Mucosa of descending colon (tissue), 3 donors: ENCODE measurements around the gene PREB. TPM values are rescaled to one million over a fixed set of nuclear protein-coding genes. Genes with fewer than 3 reads are reported as not detected.
"Not testable (repeated sequence)": the region's sequence is repeated elsewhere in the genome, so short reads cannot be mapped to it uniquely, and the experiment has no call there.

Source experiments
- ATAC-seq: fragments of 200-7000 bp; cut with Tn5 transposase; one replicate; pipeline ENCODE4 v1.9.1; 2020; ENCODE audit warnings: mild to moderate bottlenecking, moderate library complexity
- DNase-seq, 3 donors: peaks; one replicate each; pipeline ENCODE4 v3.0.0-alpha.2; 2020
- H3K36me3 ChIP-seq: fragments of 200-600 bp; one replicate; pipeline ENCODE4 v1.8.0; 2021; ENCODE audit warnings: low read depth, mild to moderate bottlenecking
- H3K4me1 ChIP-seq: fragments of 200-600 bp; one replicate; pipeline ENCODE4 v1.8.0; 2021; ENCODE audit warnings: low read depth, mild to moderate bottlenecking
- H3K4me3 ChIP-seq: fragments of 200-600 bp; one replicate; pipeline ENCODE4 v1.8.0; 2021; ENCODE audit warnings: mild to moderate bottlenecking
- H3K9me3 ChIP-seq: fragments of 200-600 bp; one replicate; pipeline ENCODE4 v1.8.0; 2021; ENCODE audit warnings: mild to moderate bottlenecking
- intact Hi-C, 2 donors: fragments of 100-400 bp; cut with DNase I in 1 of 2; cut with micrococcal nuclease in 1 of 2; formaldehyde crosslinking; loops; one replicate each; pipeline versions ENCODE4 v1.11.0 to v1.11.1; 2022; cut with DNase I, micrococcal nuclease
- total RNA-seq, 3 donors: library from RNA; stranded (reverse); fragmentation: NEBNext Ultra II Directional in 2 of 3; extraction: Animal tissue kit (Norgen Biotek cat#: 25700) in 2 of 3; gene quantifications; one replicate each; pipeline versions ENCODE4 v1.2.1 to v1.2.4, GENCODE V29; 2021 to 2023
- TF ChIP-seq, protein P1 (sequence below): fragments of 200-600 bp; IDR thresholded peaks from one replicate; pipeline ENCODE4 v1.8.0; 2022; ENCODE audit warnings: antibody characterized with exemption, mild to moderate bottlenecking
- donor health status: DM: no; HTN: no; CAD: no; lungs with moderate emphysema.
- donor health status: DM: no; HTN: no; CAD: no.
- donor health status: DM: no; HTN: yes; CAD: no.

PREB gene
- total RNA-seq, 3 donors from 2014 or later, result 32.8 to 47.0 (median 45.0) TPM

DNA sequence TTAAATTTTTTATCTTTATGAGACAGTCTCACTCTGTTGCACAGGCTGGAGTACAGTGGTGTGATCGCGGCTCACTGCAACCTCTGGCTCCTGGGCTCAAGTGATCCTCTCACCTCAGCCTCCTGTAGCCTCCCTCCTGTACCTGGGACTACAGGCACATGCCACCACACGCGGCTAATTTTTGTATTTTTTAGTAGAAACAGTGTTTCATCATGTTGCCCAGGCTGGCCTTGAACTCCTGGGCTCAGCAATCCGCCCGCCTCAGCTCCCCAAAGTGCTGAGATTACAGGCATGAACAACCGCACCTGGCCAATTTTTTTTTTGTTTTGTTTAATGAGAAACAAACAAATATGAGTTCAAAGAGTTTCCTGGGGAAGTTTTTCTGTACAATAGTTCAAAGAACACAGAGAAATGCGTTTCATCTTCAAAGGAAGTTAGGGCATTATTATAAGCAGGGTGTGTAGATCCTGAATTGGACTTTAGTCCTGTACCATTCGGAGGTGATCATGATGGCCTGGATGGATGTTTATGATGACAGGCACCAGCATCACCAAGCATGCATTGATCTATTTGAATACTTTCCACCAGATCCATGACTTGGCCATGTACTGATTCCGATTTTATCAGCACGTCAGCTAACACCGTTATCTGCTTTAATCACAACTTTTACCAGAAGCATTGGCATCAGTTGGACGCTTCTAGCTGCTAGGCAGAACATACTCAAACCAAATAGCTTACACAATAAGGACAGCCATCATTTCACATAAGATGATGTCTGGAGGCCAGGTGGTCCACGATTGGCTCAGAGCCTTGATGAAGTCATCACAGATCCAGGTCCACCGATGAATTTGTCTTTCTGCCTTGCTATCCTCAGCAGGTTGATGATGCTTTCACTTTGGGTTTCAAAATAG is 43.3 kb upstream of the PREB start:
- intact Hi-C loops, result no loop called here
- ATAC-seq, result peak; percentile 61
- no peaks in the 10 kb centered on the region for H3K4me1 ChIP-seq
- H3K4me3 ChIP-seq, result no peak overlapping the region
- TF ChIP-seq, protein P1, sequence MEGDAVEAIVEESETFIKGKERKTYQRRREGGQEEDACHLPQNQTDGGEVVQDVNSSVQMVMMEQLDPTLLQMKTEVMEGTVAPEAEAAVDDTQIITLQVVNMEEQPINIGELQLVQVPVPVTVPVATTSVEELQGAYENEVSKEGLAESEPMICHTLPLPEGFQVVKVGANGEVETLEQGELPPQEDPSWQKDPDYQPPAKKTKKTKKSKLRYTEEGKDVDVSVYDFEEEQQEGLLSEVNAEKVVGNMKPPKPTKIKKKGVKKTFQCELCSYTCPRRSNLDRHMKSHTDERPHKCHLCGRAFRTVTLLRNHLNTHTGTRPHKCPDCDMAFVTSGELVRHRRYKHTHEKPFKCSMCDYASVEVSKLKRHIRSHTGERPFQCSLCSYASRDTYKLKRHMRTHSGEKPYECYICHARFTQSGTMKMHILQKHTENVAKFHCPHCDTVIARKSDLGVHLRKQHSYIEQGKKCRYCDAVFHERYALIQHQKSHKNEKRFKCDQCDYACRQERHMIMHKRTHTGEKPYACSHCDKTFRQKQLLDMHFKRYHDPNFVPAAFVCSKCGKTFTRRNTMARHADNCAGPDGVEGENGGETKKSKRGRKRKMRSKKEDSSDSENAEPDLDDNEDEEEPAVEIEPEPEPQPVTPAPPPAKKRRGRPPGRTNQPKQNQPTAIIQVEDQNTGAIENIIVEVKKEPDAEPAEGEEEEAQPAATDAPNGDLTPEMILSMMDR, result no peak
- H3K9me3 ChIP-seq, result no peaks in the 10 kb centered on the region
- no peaks in the 10 kb centered on the region for H3K36me3 ChIP-seq
- no peak for DNase-seq

DNA sequence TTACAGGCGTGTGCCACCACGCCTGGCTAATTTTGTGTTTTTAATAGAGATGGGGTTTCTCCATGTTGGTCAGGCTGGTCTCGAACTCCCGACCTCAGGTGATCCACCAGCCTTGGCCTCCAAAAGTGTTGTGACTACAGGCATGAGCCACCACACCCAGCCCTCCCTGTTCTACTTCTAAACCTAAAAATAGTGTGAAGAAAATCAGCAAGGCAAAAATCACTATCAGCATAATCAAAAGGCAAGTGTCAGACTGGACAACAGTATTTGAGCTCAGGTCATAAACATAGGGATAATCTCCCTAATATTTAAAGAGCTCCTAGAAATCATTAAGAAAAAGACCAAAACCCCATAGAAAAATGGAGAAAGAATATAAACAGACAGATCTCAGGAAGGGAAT is 41.3 kb upstream of the PREB start:
- H3K9me3 ChIP-seq, intact Hi-C loops, DNase-seq, H3K36me3 ChIP-seq, H3K4me1 ChIP-seq, ATAC-seq, H3K4me3 ChIP-seq: not testable (repeated sequence)

- no peak for DNase-seq
- no peak for ATAC-seq
- no peak overlapping the region for H3K4me3 ChIP-seq
- intact Hi-C loops, result no loop called here
- H3K4me1 ChIP-seq, result peaks cover 3% of the 10 kb centered on the region
- no peaks in the 10 kb centered on the region for H3K9me3 ChIP-seq
- TF ChIP-seq, protein P1, result no peak
- H3K36me3 ChIP-seq, result no peaks in the 10 kb centered on the region
Observed at GRCh38 chr2:27175330-27175729, 40.9 kb upstream of the PREB start.

GRCh38 chr2:27174638-27175037 is 40.2 kb upstream of the PREB start:
- ATAC-seq (no peak), DNase-seq (no peak)
- intact Hi-C loops, result no loop called here
- Histone ChIP-seq H3K4me1 (peaks cover 7% of the 10 kb centered on the region), H3K36me3 (no peaks in the 10 kb centered on the region), H3K4me3 (no peak overlapping the region), H3K9me3 (no peaks in the 10 kb centered on the region)
- TF ChIP-seq, protein P1, result no peak

DNA sequence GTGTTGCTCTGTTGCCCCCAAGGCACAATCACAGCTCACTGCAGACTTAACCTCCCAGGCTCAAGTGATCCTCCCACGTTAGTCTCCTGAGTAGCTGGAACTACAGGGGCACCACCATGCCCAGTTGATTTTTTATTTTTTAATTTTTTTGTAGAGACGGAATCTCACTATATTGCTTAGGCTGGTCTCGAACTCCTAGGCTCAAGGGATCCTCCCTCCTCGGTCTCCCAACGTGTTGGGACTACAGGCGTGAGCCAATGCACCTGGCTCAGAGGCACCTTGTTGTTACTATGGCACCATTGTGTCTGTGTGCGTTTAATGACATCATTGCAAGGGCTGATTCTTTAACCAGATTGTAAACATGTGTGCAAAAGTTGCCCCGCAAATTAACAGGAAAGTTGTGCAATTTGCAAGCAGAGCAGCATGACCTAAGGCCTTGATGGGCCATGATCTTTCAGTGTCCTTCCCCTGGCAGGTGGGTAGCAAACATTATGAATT is 37.0 kb upstream of the PREB start:
- H3K4me3 ChIP-seq, result no peak overlapping the region
- H3K9me3 ChIP-seq, result no peaks in the 10 kb centered on the region
- intact Hi-C loops, result no loop called here
- peak; percentile 76 for ATAC-seq
- peaks cover 7% of the 10 kb centered on the region for H3K4me1 ChIP-seq
- DNase-seq, result no peak
- TF ChIP-seq, protein P1, result no peak
- H3K36me3 ChIP-seq, result no peaks in the 10 kb centered on the region

DNA sequence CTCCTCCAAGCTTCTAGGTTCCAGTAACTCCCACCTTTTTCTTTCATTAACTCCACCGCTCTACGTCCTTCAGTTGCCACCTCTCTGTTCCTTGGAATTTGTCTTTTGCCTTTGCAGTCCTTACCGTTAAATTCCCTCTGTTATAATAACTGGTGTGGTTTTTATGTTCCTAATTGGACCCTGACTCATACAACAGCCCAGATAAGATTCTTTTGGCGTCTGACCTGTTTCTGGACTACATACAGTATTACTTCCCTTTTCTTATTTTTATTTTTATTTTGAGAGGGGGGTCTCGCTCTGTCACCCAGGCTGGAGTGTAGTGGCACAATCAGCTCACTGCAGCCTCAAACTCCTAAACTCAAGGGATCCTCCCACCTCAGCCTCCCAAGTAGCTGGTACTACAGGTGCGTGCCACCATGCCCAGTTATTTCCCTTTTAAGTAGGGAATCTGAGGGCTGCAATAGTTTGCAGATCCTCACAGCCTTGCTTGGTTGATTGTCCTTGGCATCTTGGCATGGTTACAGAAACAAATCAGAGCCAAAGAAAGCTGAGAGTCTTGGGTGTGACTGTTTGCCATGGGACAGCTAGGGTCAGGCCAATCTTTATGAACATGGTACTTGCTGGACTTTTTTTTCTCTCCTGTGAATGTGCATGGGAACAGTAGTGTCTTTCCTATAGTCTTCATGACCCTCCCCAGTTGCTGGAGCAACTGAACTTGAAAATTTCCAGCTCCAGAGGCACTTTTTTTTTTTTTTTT is 36.3 kb upstream of the PREB start:
- Histone ChIP-seq H3K4me3 (no peak overlapping the region), H3K36me3 (no peaks in the 10 kb centered on the region), H3K9me3 (no peaks in the 10 kb centered on the region), H3K4me1 (peaks cover 7% of the 10 kb centered on the region)
- ATAC-seq (peak; percentile 58), DNase-seq (peak in 1 of 3 donors; percentile 31)
- intact Hi-C loops, result no loop called here
- TF ChIP-seq, protein P1, result no peak
